H9 (cell line): ENCODE data around the gene NEDD4. TPM values are rescaled to one million over a fixed set of nuclear protein-coding genes. Genes with fewer than 3 reads are reported as not detected.

ENCODE experiments used
- DNase-seq: peaks from one replicate; pipeline ENCODE4 v3.0.0-alpha.2; 2017
- H2AFZ ChIP-seq: one replicate; pipeline ENCODE4 v1.6.1; 2013; ENCODE audit warnings: mild to moderate bottlenecking, low read length, control low read depth, moderate library complexity
- H2AK5ac ChIP-seq: 2 replicates; pipeline ENCODE4 v1.6.1; 2013; ENCODE audit warnings: low read length, control low read depth, mixed read lengths; ENCODE audit not compliant: insufficient read length
- H2BK120ac ChIP-seq: one replicate; pipeline ENCODE4 v1.6.1; 2013; ENCODE audit warnings: low read depth, mild to moderate bottlenecking, low read length, control low read depth, inconsistent platforms; ENCODE audit not compliant: poor library complexity, severe bottlenecking
- H2BK12ac ChIP-seq: 2 replicates; pipeline ENCODE4 v1.6.1; 2013; ENCODE audit warnings: low read length, control low read depth, mixed read lengths, low read depth; ENCODE audit not compliant: insufficient read length
- H2BK15ac ChIP-seq: 2 replicates; pipeline ENCODE4 v1.6.1; 2013; ENCODE audit warnings: low read depth, low read length, control low read depth
- H2BK20ac ChIP-seq: one replicate; pipeline ENCODE4 v1.6.1; 2013; ENCODE audit warnings: low read depth, mild to moderate bottlenecking, low read length, control low read depth, inconsistent platforms; ENCODE audit not compliant: poor library complexity, severe bottlenecking
- H2BK5ac ChIP-seq: 2 replicates; pipeline ENCODE4 v1.6.1; 2013; ENCODE audit warnings: low read length, control low read depth, mixed read lengths; ENCODE audit not compliant: insufficient read length
- H3K14ac ChIP-seq: 2 replicates; pipeline ENCODE4 v1.6.1; 2013; ENCODE audit warnings: low read length, control low read depth; ENCODE audit not compliant: insufficient read depth
- H3K18ac ChIP-seq: 2 replicates; pipeline ENCODE4 v1.6.1; 2013; ENCODE audit warnings: low read depth, mild to moderate bottlenecking, mixed read lengths, low read length, control low read depth; ENCODE audit not compliant: insufficient read length
- H3K23ac ChIP-seq: 2 replicates; pipeline ENCODE4 v1.6.1; 2013; ENCODE audit warnings: low read length, control low read depth, mixed read lengths, low read depth; ENCODE audit not compliant: insufficient read length
- H3K23me2 ChIP-seq: 2 replicates; pipeline ENCODE4 v1.6.1; 2013; ENCODE audit warnings: low read depth, mild to moderate bottlenecking, mixed read lengths, low read length, control low read depth; ENCODE audit not compliant: insufficient read length, poor library complexity, severe bottlenecking
- H3K27ac ChIP-seq: 2 replicates; pipeline ENCODE4 v1.5.1; 2013; ENCODE audit warnings: low read length, control low read depth, mixed read lengths, low read depth; ENCODE audit not compliant: insufficient read length
- H3K27me3 ChIP-seq: 2 replicates; pipeline ENCODE4 v1.6.1; 2013; ENCODE audit warnings: low read length, control low read depth, inconsistent platforms; ENCODE audit not compliant: insufficient read depth
- H3K4ac ChIP-seq: 2 replicates; pipeline ENCODE4 v1.6.1; 2013; ENCODE audit warnings: low read depth, mild to moderate bottlenecking, control low read depth, inconsistent platforms, low read length, moderate library complexity
- H3K4me1 ChIP-seq: 2 replicates; pipeline ENCODE4 v1.6.1; 2013; ENCODE audit warnings: low read length, control low read depth, inconsistent platforms; ENCODE audit not compliant: insufficient read depth
- H3K4me2 ChIP-seq: 2 replicates; pipeline ENCODE4 v1.6.1; 2013; ENCODE audit warnings: low read length, control low read depth, mixed read lengths; ENCODE audit not compliant: insufficient read length, insufficient read depth
- H3K56ac ChIP-seq: 2 replicates; pipeline ENCODE4 v1.6.1; 2013; ENCODE audit warnings: low read depth, mild to moderate bottlenecking, mixed read lengths, low read length, control low read depth; ENCODE audit not compliant: insufficient read length
- H3K79me1 ChIP-seq: 2 replicates; pipeline ENCODE4 v1.6.1; 2013; ENCODE audit warnings: low read depth, mild to moderate bottlenecking, moderate library complexity, low read length, control low read depth, inconsistent platforms; ENCODE audit not compliant: insufficient read depth, poor library complexity, severe bottlenecking
- H3K79me2 ChIP-seq: 2 replicates; pipeline ENCODE4 v1.6.1; 2013; ENCODE audit warnings: low read length, control low read depth, inconsistent platforms; ENCODE audit not compliant: insufficient read depth
- H3K9ac ChIP-seq: 2 replicates; pipeline ENCODE4 v1.6.1; 2013; ENCODE audit warnings: low read length, control low read depth, mixed read lengths; ENCODE audit not compliant: insufficient read length; ENCODE audit errors: extremely low read depth
- H3K9me3 ChIP-seq: one replicate; pipeline ENCODE4 v1.6.1; 2013; ENCODE audit warnings: low read depth, low read length, inconsistent platforms; ENCODE audit not compliant: control insufficient read depth
- H3T11ph ChIP-seq: one replicate; pipeline ENCODE4 v1.6.1; 2013; ENCODE audit warnings: mild to moderate bottlenecking, low read length, control low read depth, inconsistent platforms
- H4K20me1 ChIP-seq: one replicate; pipeline ENCODE4 v1.6.1; 2013; ENCODE audit not compliant: control insufficient read depth, insufficient read length, insufficient read depth
- H4K5ac ChIP-seq: 2 replicates; pipeline ENCODE4 v1.6.1; 2013; ENCODE audit warnings: low read depth, mild to moderate bottlenecking, mixed read lengths, low read length, control low read depth; ENCODE audit not compliant: insufficient read length
- H4K8ac ChIP-seq: replicated peaks from 2 replicates; pipeline ENCODE4 v1.6.1; 2013; ENCODE audit warnings: low read length, control low read depth, mixed read lengths, low read depth; ENCODE audit not compliant: insufficient read length
- H4K91ac ChIP-seq: 2 replicates; pipeline ENCODE4 v1.6.1; 2013; ENCODE audit warnings: low read depth, mild to moderate bottlenecking, moderate library complexity, mixed read lengths, low read length, control low read depth; ENCODE audit not compliant: insufficient read length
- H3K27ac Mint-ChIP-seq, 3 experiments: 2 replicates in 2 of 3; 3 replicates in 1 of 3; pipeline ENCODE4 v1.8.0; 2020 to 2021; ENCODE audit warnings: mixed read lengths in 3 of 3, mild to moderate bottlenecking in 1 of 3, moderate library complexity in 1 of 3
- H3K27me3 Mint-ChIP-seq: 2 replicates; pipeline ENCODE4 v1.8.0; 2021; ENCODE audit warnings: low read depth, mild to moderate bottlenecking, moderate library complexity, mixed read lengths
- H3K36me3 Mint-ChIP-seq, 3 experiments: 2 replicates in 2 of 3; 3 replicates in 1 of 3; pipeline ENCODE4 v1.8.0; 2020 to 2021; ENCODE audit warnings: low read depth in 3 of 3, mixed read lengths in 3 of 3; ENCODE audit not compliant: insufficient read depth in 1 of 3
- H3K4me1 Mint-ChIP-seq, 2 experiments: 2 replicates each; pipeline ENCODE4 v1.8.0; 2020; ENCODE audit warnings: mixed read lengths in 2 of 2
- H3K4me3 Mint-ChIP-seq, 2 experiments: 2 replicates in 1 of 2; 3 replicates in 1 of 2; pipeline ENCODE4 v1.8.0; 2020 to 2021; ENCODE audit warnings: mild to moderate bottlenecking in 2 of 2, mixed read lengths in 2 of 2, moderate library complexity in 1 of 2
- H3K9me3 Mint-ChIP-seq, 2 experiments: 2 replicates in 1 of 2; 3 replicates in 1 of 2; pipeline ENCODE4 v1.8.0; 2020; ENCODE audit warnings: mild to moderate bottlenecking in 2 of 2, mixed read lengths in 2 of 2, moderate library complexity in 1 of 2
- CTCF ChIP-seq: fragments of 200-600 bp; sonication (generic); conservative IDR thresholded peaks from 3 replicates; pipeline ENCODE4 v1.8.0; 2021; ENCODE audit warnings: antibody characterized with exemption, mild to moderate bottlenecking
- WGBS: extraction: QIAGEN DNeasy Blood & Tissue Kit; methylation state at CpG from one replicate; pipeline ENCODE4 v1.1.7; 2013; ENCODE audit warnings: missing lambda C conversion rate, low lambda C conversion rate, mixed read lengths; ENCODE audit not compliant: insufficient read length; ENCODE audit errors: extremely low coverage; 5-methylcytosine and 5-hydroxymethylcytosine counted together
- total RNA-seq: library from RNA; stranded (reverse); gene quantifications from 2 replicates; pipeline ENCODE4 v1.2.1, GENCODE V29; 2021

The NEDD4 gene
- total RNA-seq, 1 experiment from 2014 or later, result 9.6 TPM

DNA sequence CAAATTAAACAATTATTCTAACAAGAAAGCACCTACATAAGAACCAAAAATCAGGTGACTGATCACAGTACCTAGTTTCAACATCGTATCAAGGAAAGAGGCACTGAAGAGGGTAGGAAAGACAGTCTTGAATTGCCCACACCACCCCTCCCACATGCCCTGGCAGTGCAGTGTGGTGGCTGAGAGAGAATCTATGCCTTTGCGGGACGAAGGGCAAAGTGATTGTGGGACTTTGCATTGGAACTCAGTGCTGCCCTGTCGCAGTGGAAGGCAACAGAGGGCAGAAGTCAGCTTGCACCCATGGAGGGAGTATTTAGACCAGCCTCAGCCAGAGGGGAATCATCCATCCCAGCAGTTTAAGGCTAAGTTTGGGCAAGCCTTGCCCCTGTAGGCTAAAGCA lies 24.5 kb downstream of the NEDD4 start:
- no peak overlapping the region for H4K8ac ChIP-seq
- no peak overlapping the region for H3K18ac ChIP-seq
- H3K9ac ChIP-seq, result no peak overlapping the region
- Mint-ChIP-seq H3K4me1 (no peaks in the 10 kb centered on the region), H3K4me3 (no peak overlapping the region), H3K27ac (peak overlapping the region in 1 of 3 experiments; percentile 17; a peak in 3 of 7 replicates), H3K27me3 (no peaks in the 10 kb centered on the region), H3K36me3 (no peaks in the 10 kb centered on the region), H3K9me3 (no peaks in the 10 kb centered on the region)
- no peak overlapping the region for H2BK12ac ChIP-seq
- TF ChIP-seq CTCF, result no peak
- H2BK20ac ChIP-seq, result no peak overlapping the region
- H3K23ac ChIP-seq, result no peak overlapping the region
- no peaks in the 10 kb centered on the region for H3K4me1 ChIP-seq
- no peaks in the 10 kb centered on the region for H3K79me1 ChIP-seq
- H3K56ac ChIP-seq, result no peak overlapping the region
- no peak overlapping the region for H3K4ac ChIP-seq
- no peak overlapping the region for H3K27ac ChIP-seq
- no peak overlapping the region for H2BK120ac ChIP-seq
- H3T11ph ChIP-seq, result no peak overlapping the region
- H3K79me2 ChIP-seq, result no peaks in the 10 kb centered on the region
- no peak overlapping the region for H4K5ac ChIP-seq
- no peak overlapping the region for H3K4me2 ChIP-seq
- H4K20me1 ChIP-seq, result no peaks in the 10 kb centered on the region
- no peak overlapping the region for H2BK15ac ChIP-seq
- H3K14ac ChIP-seq, result no peak overlapping the region
- no peak overlapping the region for H2BK5ac ChIP-seq
- no peak overlapping the region for H2AK5ac ChIP-seq
- DNase-seq, result no peak
- H2AFZ ChIP-seq, result no peak overlapping the region
- no CpG with 5 or more reads among the region's 4 CpGs for WGBS
- no peaks in the 10 kb centered on the region for H3K27me3 ChIP-seq
- no peaks in the 10 kb centered on the region for H3K9me3 ChIP-seq
- H4K91ac ChIP-seq, result no peak overlapping the region
- H3K23me2 ChIP-seq, result no peaks in the 10 kb centered on the region
